ENCODE measurements around the gene TACC3.

- TF ChIP-seq CTCF (IDR thresholded peaks at IDR 0.05; ENCODE audit: low read depth, low read length, poor library complexity, severe bottlenecking) = no peak
- TF ChIP-seq EZH2phosphoT487 (IDR thresholded peaks at IDR 0.05; ENCODE audit: borderline replicate concordance, low read length) = no peak
Observed at GRCh38 chr4:1769692-1770091, 48.4 kb downstream of the TACC3 start.
